BJ (cell line): ENCODE results near the gene STK4. TPM values are rescaled to one million over a fixed set of nuclear protein-coding genes. Genes with fewer than 3 reads are reported as not detected.

Experiments used
- CTCF ChIA-PET: fragments of 350-600 bp; formaldehyde crosslinking; extraction: SDS; loops from one replicate; lab custom pipeline; 2021; ENCODE audit warnings: antibody characterized with exemption, inconsistent platforms; lab: Yijun Ruan, JAX
- POLR2A ChIA-PET: fragments of 300-600 bp; sonication (Branson Sonifier 250); formaldehyde crosslinking; extraction: SDS; loops from one replicate; lab custom pipeline; 2021; ENCODE audit warnings: antibody characterized with exemption; lab: Charles Lee
- DNase-seq: peaks from one replicate; pipeline ENCODE4 v3.0.0-alpha.2; 2011; ENCODE audit warnings: low read depth
- H3K27me3 ChIP-seq: 2 replicates; pipeline ENCODE4 v1.6.0; 2011; ENCODE audit warnings: low read length; ENCODE audit not compliant: control insufficient read depth, insufficient read depth
- H3K36me3 ChIP-seq: 2 replicates; pipeline ENCODE4 v1.5.1; 2011; ENCODE audit warnings: low read length; ENCODE audit not compliant: control insufficient read depth, insufficient read depth
- H3K4me3 ChIP-seq: 2 replicates; pipeline ENCODE4 v1.5.1; 2011; ENCODE audit warnings: low read depth, mild to moderate bottlenecking, control low read depth, low read length
- polyA plus RNA-seq: library from polyadenylated mRNA; depleted of rRNA; stranded (reverse); fragments of >200 nt; gene quantifications from 2 replicates; pipeline ENCODE4 v1.2.3, GENCODE V29; 2011
- TF ChIP-seq, protein P1 (sequence below): IDR thresholded peaks from 2 replicates; pipeline ENCODE4 v1.5.1; 2011; ENCODE audit warnings: low read depth, mild to moderate bottlenecking, control low read depth, inconsistent platforms, low read length, moderate library complexity; ENCODE audit not compliant: insufficient read depth

The STK4 gene
- polyA plus RNA-seq, 1 experiment, result 12.4 TPM

- ChIA-PET CTCF (interaction anchor here (0.7 to 24.0 kb wide), 7 partner anchors 10 to 252 kb away, joined by 3 to 407 read pairs (median 11); partner anchors contain the start of gene KCNS1), POLR2A (no interaction called here)
- no peaks in the 10 kb centered on the region for H3K27me3 ChIP-seq
- H3K4me3 ChIP-seq, result no peak overlapping the region
- no peak for DNase-seq
- H3K36me3 ChIP-seq, result no peaks in the 10 kb centered on the region
- TF ChIP-seq, protein P1, sequence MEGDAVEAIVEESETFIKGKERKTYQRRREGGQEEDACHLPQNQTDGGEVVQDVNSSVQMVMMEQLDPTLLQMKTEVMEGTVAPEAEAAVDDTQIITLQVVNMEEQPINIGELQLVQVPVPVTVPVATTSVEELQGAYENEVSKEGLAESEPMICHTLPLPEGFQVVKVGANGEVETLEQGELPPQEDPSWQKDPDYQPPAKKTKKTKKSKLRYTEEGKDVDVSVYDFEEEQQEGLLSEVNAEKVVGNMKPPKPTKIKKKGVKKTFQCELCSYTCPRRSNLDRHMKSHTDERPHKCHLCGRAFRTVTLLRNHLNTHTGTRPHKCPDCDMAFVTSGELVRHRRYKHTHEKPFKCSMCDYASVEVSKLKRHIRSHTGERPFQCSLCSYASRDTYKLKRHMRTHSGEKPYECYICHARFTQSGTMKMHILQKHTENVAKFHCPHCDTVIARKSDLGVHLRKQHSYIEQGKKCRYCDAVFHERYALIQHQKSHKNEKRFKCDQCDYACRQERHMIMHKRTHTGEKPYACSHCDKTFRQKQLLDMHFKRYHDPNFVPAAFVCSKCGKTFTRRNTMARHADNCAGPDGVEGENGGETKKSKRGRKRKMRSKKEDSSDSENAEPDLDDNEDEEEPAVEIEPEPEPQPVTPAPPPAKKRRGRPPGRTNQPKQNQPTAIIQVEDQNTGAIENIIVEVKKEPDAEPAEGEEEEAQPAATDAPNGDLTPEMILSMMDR, result no peak
These were observed 75.4 kb downstream of the STK4 start for GRCh38 chr20:45041464-45042337.

- POLR2A ChIA-PET, result interaction anchor here (0.7 kb wide), 1 partner anchor 83 kb away, joined by 4 read pairs; the partner anchor contains the start of gene TOMM34
- TF ChIP-seq, protein P1, result no peak
- H3K27me3 ChIP-seq, result no peaks in the 10 kb centered on the region
- no peak for DNase-seq
- no peaks in the 10 kb centered on the region for H3K36me3 ChIP-seq
- CTCF ChIA-PET, result interaction anchor here (0.6 to 24.0 kb wide), 16 partner anchors 11 to 737 kb away, joined by 3 to 407 read pairs (median 7); partner anchors contain the start of genes KCNS1, PIGT and WFDC5
- no peak overlapping the region for H3K4me3 ChIP-seq
These were observed 76.7 kb downstream of the STK4 start for GRCh38 chr20:45042978-45043377.

DNA sequence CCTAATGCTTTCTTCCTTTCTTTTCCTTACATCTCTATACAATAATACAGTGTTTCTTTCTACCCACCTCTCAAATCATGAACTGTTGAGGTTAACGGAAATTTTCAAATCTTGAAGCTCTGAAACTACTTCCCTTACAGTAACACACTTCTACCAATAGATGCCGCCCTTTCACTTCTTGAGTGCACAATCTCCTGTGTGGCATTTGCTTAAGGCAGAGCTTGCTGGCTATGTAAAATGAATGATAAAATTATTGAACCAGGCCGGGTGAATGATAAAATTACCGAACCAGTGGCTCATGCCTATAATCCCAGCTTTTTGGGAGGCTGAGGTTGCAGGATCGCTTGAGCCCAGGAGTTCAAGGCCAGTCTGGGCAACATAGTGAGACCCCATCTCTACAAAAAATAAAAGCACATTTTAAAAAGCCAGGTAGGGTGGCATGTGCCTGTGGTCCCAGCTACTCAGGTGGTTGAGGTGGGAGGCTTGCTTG lies 77.8 kb downstream of the STK4 start:
- Histone ChIP-seq H3K27me3 (no peaks in the 10 kb centered on the region), H3K36me3 (no peaks in the 10 kb centered on the region), H3K4me3 (no peak overlapping the region)
- no peak for DNase-seq
- ChIA-PET POLR2A (no interaction called here), CTCF (interaction anchor here (0.6 to 24.0 kb wide), 29 partner anchors 9 to 393 kb away, joined by 3 to 407 read pairs (median 5); partner anchors contain the start of genes KCNS1 and SEMG2)
- TF ChIP-seq, protein P1, result peak; percentile 87

- TF ChIP-seq, protein P1, result no peak
- no peak overlapping the region for H3K4me3 ChIP-seq
- H3K27me3 ChIP-seq, result no peaks in the 10 kb centered on the region
- no peak for DNase-seq
- ChIA-PET CTCF (interaction anchor here (0.6 to 24.0 kb wide), 26 partner anchors 9 to 301 kb away, joined by 3 to 407 read pairs (median 6); partner anchors contain the start of genes KCNS1 and SEMG2), POLR2A (no interaction called here)
- no peaks in the 10 kb centered on the region for H3K36me3 ChIP-seq
These were observed 78.3 kb downstream of the STK4 start for GRCh38 chr20:45044601-45045000.
